K562 (cell line): Measurements from ENCODE around the gene LRP1. TPM values are rescaled to one million over a fixed set of nuclear protein-coding genes. Genes with fewer than 3 reads are reported as not detected.
A peak's percentile ranks its signal among the peaks of the same experiment; 100 is the strongest.

Experiments used
- BMI1 ChIP-seq: fragments of 150-350 bp; IDR thresholded peaks from 2 replicates; pipeline ENCODE4 v1.6.1; 2014; ENCODE audit warnings: low read length
- CBX2 ChIP-seq: fragments of 200-600 bp; sonication (generic); IDR thresholded peaks from one replicate; pipeline ENCODE4 v1.6.1; 2012; ENCODE audit warnings: mild to moderate bottlenecking, low read length, inconsistent platforms; ENCODE audit not compliant: insufficient read depth, poor library complexity, severe bottlenecking
- CREBBP ChIP-seq: IDR thresholded peaks from one replicate; pipeline ENCODE4 v1.6.1; 2012; ENCODE audit warnings: low read depth, mild to moderate bottlenecking, control low read depth, inconsistent platforms, low read length
- CTCF ChIP-seq, 3 experiments: IDR thresholded peaks in 2 of 3; conservative IDR thresholded peaks in 1 of 3; 2 replicates each; pipeline ENCODE4 v1.5.1; 2011 to 2012; ENCODE audit warnings: low read length in 3 of 3, mild to moderate bottlenecking in 3 of 3, control low read depth in 2 of 3, improper control_type of control experiment in 1 of 3, inconsistent platforms in 1 of 3, low read depth in 1 of 3, mixed read lengths in 1 of 3, moderate library complexity in 1 of 3; ENCODE audit not compliant: insufficient read depth in 2 of 3
- ELK3 ChIP-seq: fragments of 450-650 bp; formaldehyde crosslinking; IDR thresholded peaks from 2 replicates; pipeline ENCODE4 v1.4.0; 2020; ENCODE audit warnings: mild to moderate bottlenecking
- GABPA ChIP-seq: fragments of 200-800 bp; sonication (Bioruptor generic); conservative IDR thresholded peaks from 2 replicates; pipeline ENCODE4 v1.6.1; 2016; ENCODE audit warnings: low read depth, missing genetic modification characterization, missing compliant biosample characterization
- HLTF ChIP-seq: fragments of 450-650 bp; IDR thresholded peaks from 2 replicates; pipeline ENCODE4 v1.6.1; 2016
- MAZ ChIP-seq, 2 experiments: fragments of 450-650 bp in 1 of 2; sonication (generic) in 1 of 2; formaldehyde crosslinking; IDR thresholded peaks in 1 of 2; conservative IDR thresholded peaks in 1 of 2; 2 replicates each; pipeline versions ENCODE4 v1.4.0 to v1.5.0; 2020; ENCODE audit warnings: mild to moderate bottlenecking in 1 of 2, missing genetic modification reagents in 1 of 2
- MYBL2 ChIP-seq, 2 experiments: fragments of 450-650 bp in 1 of 2; sonication (generic) in 1 of 2; formaldehyde crosslinking in 1 of 2; IDR thresholded peaks; 2 replicates each; pipeline versions ENCODE4 v1.6.1 to v1.8.1; 2017 to 2022; ENCODE audit warnings: borderline replicate concordance in 1 of 2, inconsistent platforms in 1 of 2, low read depth in 1 of 2, mild to moderate bottlenecking in 1 of 2, missing genetic modification reagents in 1 of 2, moderate library complexity in 1 of 2
- NFYB ChIP-seq: IDR thresholded peaks from 2 replicates; pipeline ENCODE4 v1.6.1; 2011; ENCODE audit warnings: mild to moderate bottlenecking, moderate library complexity; ENCODE audit not compliant: insufficient read length; ENCODE audit errors: extremely low read depth
- SOX6 ChIP-seq: fragments of 450-650 bp; IDR thresholded peaks from 2 replicates; pipeline ENCODE4 v1.6.1; 2014; ENCODE audit warnings: mild to moderate bottlenecking
- TCF7L2 ChIP-seq: fragments of 150-350 bp; IDR thresholded peaks from 2 replicates; pipeline ENCODE4 v1.6.1; 2016; ENCODE audit warnings: low read depth, mild to moderate bottlenecking, low read length, moderate library complexity
- ZBTB7A ChIP-seq: IDR thresholded peaks from 2 replicates; pipeline ENCODE4 v1.6.1; 2011; ENCODE audit warnings: low read depth, mild to moderate bottlenecking, low read length, moderate library complexity, borderline replicate concordance; ENCODE audit not compliant: control insufficient read depth
- ZNF407 ChIP-seq: fragments of 450-650 bp; IDR thresholded peaks from 2 replicates; pipeline ENCODE4 v1.6.1; 2016; ENCODE audit warnings: low read depth
- ZNF41 ChIP-seq: fragments of 250-450 bp; sonication (Bioruptor Pico); conservative IDR thresholded peaks from 2 replicates; pipeline ENCODE4 v1.4.0; 2020; ENCODE audit warnings: mild to moderate bottlenecking
- ZNF583 ChIP-seq: fragments of 250-450 bp; sonication (Bioruptor Pico); IDR thresholded peaks from 2 replicates; pipeline ENCODE4 v1.4.0; 2020
- ZNF780A ChIP-seq: fragments of 250-450 bp; sonication (Bioruptor Pico); IDR thresholded peaks from 2 replicates; pipeline ENCODE4 v1.5.0; 2021; ENCODE audit warnings: mild to moderate bottlenecking
- polyA plus RNA-seq, 8 experiments: library from polyadenylated mRNA; depleted of rRNA in 4 of 8; stranded (reverse) in 5 of 8; unstranded in 3 of 8; fragments of >200 nt; fragmentation: Nextera tagmentation in 2 of 8; fragmentation: Illumina TruSeq in 1 of 8; extraction: Ambion mirVana in 2 of 8; extraction: Trizol in 1 of 8; gene quantifications; 2 replicates each; pipeline versions ENCODE4 v1.2.1 to v1.2.3, GENCODE V29; 2011 to 2014; ENCODE audit warnings: inconsistent platforms in 1 of 8, missing spikeins in 1 of 8
- total RNA-seq, 7 experiments: library from RNA; depleted of rRNA in 6 of 7; stranded (reverse); fragments of >200 nt in 6 of 7; fragmentation: Illumina TruSeq in 2 of 7; extraction: Trizol in 2 of 7; gene quantifications; 2 replicates each; pipeline versions ENCODE4 v1.2.1 to v1.2.3, GENCODE V29; 2011 to 2021; ENCODE audit warnings: low replicate concordance in 1 of 7

LRP1 gene
- total and polyA plus RNA-seq, 9 of the 15 experiments (the other 6 are each of a cell fraction or from before 2014, with no cell fraction given), result 0.04 to 0.64 (median 0.19) TPM; not detected in 2

GRCh38 chr12:57213058-57213715, 84.9 kb downstream of the LRP1 start (continued):
- TF ChIP-seq ZBTB7A (no peak), HLTF (no peak), ZNF407 (no peak), CREBBP (no peak), NFYB (no peak), CTCF (IDR thresholded peaks at IDR 0.05 in 2 of 3, conservative IDR thresholded peaks at IDR 0.05 in 1 of 3; ENCODE audit: insufficient read depth in 2 of 3, low read depth in 1 of 3, low read length in 3 of 3) (peak; percentile 89 to 97 (median 92)), MAZ (CRISPR knock-in tag; conservative IDR thresholded peaks at IDR 0.05 in 1 of 2, IDR thresholded peaks at IDR 0.05 in 1 of 2) (peak in 1 of 2 experiments; percentile 36; a peak in 1 of 4 replicates), ZNF41 (CRISPR knock-in tag) (no peak), SOX6 (no peak), TCF7L2 (no peak), ELK3 (CRISPR knock-in tag) (no peak), GABPA (tag) (no peak), ZNF780A (CRISPR knock-in tag) (no peak), CBX2 (no peak), ZNF583 (CRISPR knock-in tag) (no peak), BMI1 (no peak), MYBL2 (IDR thresholded peaks at IDR 0.05; ENCODE audit: low read depth) (no peak), MYBL2 (CRISPR knock-in tag; IDR thresholded peaks at IDR 0.05; ENCODE audit: borderline replicate concordance) (no peak)
